ENCODE measurements around the gene MTMR4.
"Not testable (repeated sequence)": the region's sequence is repeated elsewhere in the genome, so short reads cannot be mapped to it uniquely, and the experiment has no call there.

Gene MTMR4
- total RNA-seq: 36.6 to 121 (median 84.7) reads per million in 18 experiments

GRCh38 chr17:58513965-58514769 lies at the start of gene MTMR4:
Gene MTMR4 (minus strand): TSS chr17:58514638. CDS start chr17:58514407, 231 bp downstream.
- DNase-seq: peak; percentile 54 to 63

GRCh38 chr17:58560511-58560910 lies 46.1 kb upstream of the MTMR4 start:
- no peak for DNase-seq

GRCh38 chr17:58557981-58558380 lies 43.5 kb upstream of the MTMR4 start:
- DNase-seq: no peak

GRCh38 chr17:58556833-58557250 lies 42.4 kb upstream of the MTMR4 start:
- DNase-seq: peak; percentile 56 to 66

- DNase-seq: not testable (repeated sequence)
Observed at GRCh38 chr17:58555109-58555508, 40.7 kb upstream of the MTMR4 start.

- peak; percentile 35 to 46 for DNase-seq
Observed at GRCh38 chr17:58541249-58541648, 26.8 kb upstream of the MTMR4 start.

- DNase-seq: no peak
Observed at GRCh38 chr17:58539698-58540097, 25.3 kb upstream of the MTMR4 start.

- no peak for DNase-seq
Observed at GRCh38 chr17:58538811-58539409, 24.5 kb upstream of the MTMR4 start.

- no peak for DNase-seq
Observed at GRCh38 chr17:58537266-58537665, 22.8 kb upstream of the MTMR4 start.

GRCh38 chr17:58536542-58536941 lies 22.1 kb upstream of the MTMR4 start:
- DNase-seq: no peak

GRCh38 chr17:58535431-58535830 lies 21.0 kb upstream of the MTMR4 start:
- no peak for DNase-seq

GRCh38 chr17:58534901-58535421 lies 20.5 kb upstream of the MTMR4 start:
- DNase-seq: peak; percentile 88 to 89

- no peak for DNase-seq
Observed at GRCh38 chr17:58534331-58534730, 19.9 kb upstream of the MTMR4 start.

GRCh38 chr17:58533616-58534188 lies 19.3 kb upstream of the MTMR4 start:
- no peak for DNase-seq

- no peak for DNase-seq
Observed at GRCh38 chr17:58532555-58532951, 18.1 kb upstream of the MTMR4 start.

- DNase-seq: peak; percentile 32 to 49
Observed at GRCh38 chr17:58531661-58532554, 17.5 kb upstream of the MTMR4 start.

GRCh38 chr17:58531122-58531521 lies 16.7 kb upstream of the MTMR4 start:
- DNase-seq: no peak

GRCh38 chr17:58530655-58531054 lies 16.2 kb upstream of the MTMR4 start:
- DNase-seq: no peak

- DNase-seq: no peak
Observed at GRCh38 chr17:58529275-58529674, 14.8 kb upstream of the MTMR4 start.

GRCh38 chr17:58528443-58528842 lies 14.0 kb upstream of the MTMR4 start:
- DNase-seq: no peak

- DNase-seq: no peak
Observed at GRCh38 chr17:58527949-58528348, 13.5 kb upstream of the MTMR4 start.

GRCh38 chr17:58527306-58527705 lies 12.9 kb upstream of the MTMR4 start:
- DNase-seq: peak; percentile 8 to 11

Data from inflammatory macrophage (primary cell).